ENCODE measurements around the gene HACE1. TPM values are rescaled to one million over a fixed set of nuclear protein-coding genes. Genes with fewer than 3 reads are reported as not detected.

HACE1 gene
- total RNA-seq, 4 donors from 2014 or later: 3.6 to 9.0 (median 5.1) TPM

DNA sequence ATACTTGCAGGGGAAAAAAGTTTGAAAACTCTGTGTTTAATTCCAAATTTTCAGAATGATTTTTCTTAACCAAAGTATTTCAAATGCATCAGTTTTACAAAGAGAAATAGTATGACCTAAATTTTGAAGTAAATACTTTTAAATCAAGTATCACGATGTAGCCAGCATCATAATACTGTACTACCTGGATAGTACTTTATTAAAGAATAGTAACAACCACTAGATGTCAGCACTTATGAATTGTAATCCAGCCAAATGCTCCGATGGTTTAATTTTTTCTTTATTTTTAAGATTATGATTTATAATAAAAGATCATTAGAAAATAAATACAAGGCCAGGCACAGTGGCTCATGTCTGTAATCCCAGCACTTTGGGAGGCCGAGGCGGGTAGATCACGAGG is 37.2 kb upstream of the HACE1 start:
- H3K27ac ChIP-seq: no peak overlapping the region
- H3K27me3 ChIP-seq: no peaks in the 10 kb centered on the region
- H3K36me3 ChIP-seq: no peaks in the 10 kb centered on the region
- intact Hi-C loops (cut with DNase I; ENCODE audit: low total_unique reads): no loop called here
- DNase-seq (no peak), ATAC-seq (no peak)
- TF ChIP-seq, protein P1, sequence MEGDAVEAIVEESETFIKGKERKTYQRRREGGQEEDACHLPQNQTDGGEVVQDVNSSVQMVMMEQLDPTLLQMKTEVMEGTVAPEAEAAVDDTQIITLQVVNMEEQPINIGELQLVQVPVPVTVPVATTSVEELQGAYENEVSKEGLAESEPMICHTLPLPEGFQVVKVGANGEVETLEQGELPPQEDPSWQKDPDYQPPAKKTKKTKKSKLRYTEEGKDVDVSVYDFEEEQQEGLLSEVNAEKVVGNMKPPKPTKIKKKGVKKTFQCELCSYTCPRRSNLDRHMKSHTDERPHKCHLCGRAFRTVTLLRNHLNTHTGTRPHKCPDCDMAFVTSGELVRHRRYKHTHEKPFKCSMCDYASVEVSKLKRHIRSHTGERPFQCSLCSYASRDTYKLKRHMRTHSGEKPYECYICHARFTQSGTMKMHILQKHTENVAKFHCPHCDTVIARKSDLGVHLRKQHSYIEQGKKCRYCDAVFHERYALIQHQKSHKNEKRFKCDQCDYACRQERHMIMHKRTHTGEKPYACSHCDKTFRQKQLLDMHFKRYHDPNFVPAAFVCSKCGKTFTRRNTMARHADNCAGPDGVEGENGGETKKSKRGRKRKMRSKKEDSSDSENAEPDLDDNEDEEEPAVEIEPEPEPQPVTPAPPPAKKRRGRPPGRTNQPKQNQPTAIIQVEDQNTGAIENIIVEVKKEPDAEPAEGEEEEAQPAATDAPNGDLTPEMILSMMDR (IDR thresholded peaks at IDR 0.05 in 4 of 5, conservative IDR thresholded peaks at IDR 0.05 in 1 of 5): no peak
- no peak for TF ChIP-seq POLR2A (IDR thresholded peaks at IDR 0.05)
- no peak overlapping the region for H3K4me3 ChIP-seq
- no peaks in the 10 kb centered on the region for H3K4me1 ChIP-seq
- no peaks in the 10 kb centered on the region for H3K9me3 ChIP-seq
- in situ Hi-C loops (cut with MboI; ENCODE audit: low sequenced_read_pairs in 4 of 4): no loop called here

DNA sequence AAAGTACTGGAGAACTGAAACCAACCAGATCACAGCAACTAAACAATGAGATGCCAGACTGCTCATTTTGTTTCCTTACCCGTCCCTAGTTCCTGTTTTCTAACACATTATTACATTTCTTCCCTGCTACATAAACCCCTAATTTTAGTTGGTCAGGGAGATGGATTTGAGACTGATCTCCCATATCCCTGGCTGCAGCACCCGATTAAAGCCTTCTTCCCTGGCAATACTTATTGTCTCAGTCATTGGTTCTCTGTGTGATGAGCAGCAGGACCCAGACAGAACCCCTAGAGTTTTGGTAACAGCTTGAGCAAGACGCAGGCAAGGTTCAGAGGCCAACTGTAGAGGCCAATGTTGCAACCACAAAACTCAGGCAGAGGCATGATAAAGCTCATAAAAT is 28.3 kb upstream of the HACE1 start:
- H3K27ac ChIP-seq: no peak overlapping the region
- no peaks in the 10 kb centered on the region for H3K9me3 ChIP-seq
- DNase-seq (no peak), ATAC-seq (no peak)
- H3K27me3 ChIP-seq: peaks cover 0 to 3% (median 0%) of the 10 kb centered on the region in 3 donors
- no peak overlapping the region for H3K4me3 ChIP-seq
- intact Hi-C loops (cut with DNase I; ENCODE audit: low total_unique reads): no loop called here
- no peaks in the 10 kb centered on the region for H3K4me1 ChIP-seq
- in situ Hi-C loops (cut with MboI; ENCODE audit: low sequenced_read_pairs in 4 of 4): no loop called here
- no peaks in the 10 kb centered on the region for H3K36me3 ChIP-seq
- no peak for TF ChIP-seq POLR2A (IDR thresholded peaks at IDR 0.05)
- TF ChIP-seq, protein P1 (IDR thresholded peaks at IDR 0.05 in 4 of 5, conservative IDR thresholded peaks at IDR 0.05 in 1 of 5): no peak

DNA sequence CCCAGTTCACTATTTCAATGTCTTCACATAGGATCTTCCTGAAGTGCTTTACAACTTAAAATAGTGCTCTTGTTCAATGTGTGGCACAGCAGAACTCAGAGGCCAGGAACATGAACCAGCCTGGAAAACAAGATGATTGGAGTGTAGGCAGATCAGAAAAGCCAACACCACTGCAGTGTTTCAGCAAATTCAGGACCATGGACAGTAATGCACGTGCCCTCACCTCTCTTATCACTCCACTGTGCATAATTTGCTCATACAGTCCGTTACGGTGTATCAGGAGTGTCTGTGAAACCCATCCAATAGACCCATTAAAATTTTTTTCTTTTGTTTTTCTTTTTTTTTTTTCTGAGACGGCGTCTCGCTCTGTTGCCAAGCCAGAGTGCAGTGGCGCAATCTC is 27.6 kb upstream of the HACE1 start:
- Histone ChIP-seq H3K9me3 (no peaks in the 10 kb centered on the region), H3K36me3 (no peaks in the 10 kb centered on the region), H3K4me1 (no peaks in the 10 kb centered on the region), H3K27ac (no peak overlapping the region), H3K4me3 (no peak overlapping the region), H3K27me3 (peaks cover 0 to 3% (median 0%) of the 10 kb centered on the region in 3 donors)
- intact Hi-C loops (cut with DNase I; ENCODE audit: low total_unique reads): no loop called here
- no peak for TF ChIP-seq POLR2A (IDR thresholded peaks at IDR 0.05)
- TF ChIP-seq, protein P1 (IDR thresholded peaks at IDR 0.05 in 4 of 5, conservative IDR thresholded peaks at IDR 0.05 in 1 of 5): no peak
- ATAC-seq (no peak), DNase-seq (no peak)
- in situ Hi-C loops (cut with MboI; ENCODE audit: low sequenced_read_pairs in 4 of 4): no loop called here

DNA sequence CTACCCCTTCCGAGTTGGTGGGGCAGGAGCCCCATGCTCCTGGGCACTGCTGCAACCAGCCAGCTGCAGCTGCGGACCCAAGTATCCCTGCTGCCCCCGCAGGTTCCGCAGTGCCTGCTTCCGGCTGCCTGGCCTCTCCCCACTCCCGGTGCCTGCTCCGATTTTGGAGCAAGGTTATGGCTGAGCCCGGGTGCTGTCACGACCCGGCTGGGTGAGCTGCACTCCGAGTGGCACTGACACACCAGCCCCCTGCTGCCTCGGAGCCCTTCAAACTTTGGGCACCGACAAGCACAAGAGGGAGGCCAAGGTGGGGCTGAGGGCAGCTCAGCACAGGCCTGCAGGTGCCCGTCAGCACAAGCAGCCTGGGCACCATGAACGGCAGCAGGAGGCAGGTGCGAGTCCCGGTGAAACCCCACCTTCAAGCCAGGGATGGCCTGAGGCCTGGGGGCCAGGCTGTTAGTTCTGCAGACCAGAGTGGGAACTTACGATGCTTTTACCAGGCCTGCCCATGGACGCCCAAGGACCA is 25.9 kb upstream of the HACE1 start:
- in situ Hi-C loops (cut with MboI; ENCODE audit: low sequenced_read_pairs in 4 of 4) (no loop called here), intact Hi-C loops (cut with DNase I; ENCODE audit: low total_unique reads) (no loop called here)
- Histone ChIP-seq H3K27me3 (peaks cover 0 to 3% (median 0%) of the 10 kb centered on the region in 3 donors), H3K27ac (no peak overlapping the region), H3K4me1 (no peaks in the 10 kb centered on the region), H3K4me3 (no peak overlapping the region), H3K9me3 (no peaks in the 10 kb centered on the region), H3K36me3 (no peaks in the 10 kb centered on the region)
- DNase-seq: no peak
- ATAC-seq: no peak
- TF ChIP-seq, protein P1 (IDR thresholded peaks at IDR 0.05 in 4 of 5, conservative IDR thresholded peaks at IDR 0.05 in 1 of 5): no peak
- no peak for TF ChIP-seq POLR2A (IDR thresholded peaks at IDR 0.05)

Measured in gastrocnemius medialis (tissue), 4 donors.